GM18858 (cell line): ENCODE data around the gene CACNA1E.
"Not testable (repeated sequence)": the region's sequence is repeated elsewhere in the genome, so short reads cannot be mapped to it uniquely, and the experiment has no call there.

Source experiments
- ATAC-seq: cut with Tn5 transposase; IDR thresholded peaks from one replicate; pipeline ENCODE4 v1.9.1; 2021; ENCODE audit not compliant: unreplicated experiment

CACNA1E gene

DNA sequence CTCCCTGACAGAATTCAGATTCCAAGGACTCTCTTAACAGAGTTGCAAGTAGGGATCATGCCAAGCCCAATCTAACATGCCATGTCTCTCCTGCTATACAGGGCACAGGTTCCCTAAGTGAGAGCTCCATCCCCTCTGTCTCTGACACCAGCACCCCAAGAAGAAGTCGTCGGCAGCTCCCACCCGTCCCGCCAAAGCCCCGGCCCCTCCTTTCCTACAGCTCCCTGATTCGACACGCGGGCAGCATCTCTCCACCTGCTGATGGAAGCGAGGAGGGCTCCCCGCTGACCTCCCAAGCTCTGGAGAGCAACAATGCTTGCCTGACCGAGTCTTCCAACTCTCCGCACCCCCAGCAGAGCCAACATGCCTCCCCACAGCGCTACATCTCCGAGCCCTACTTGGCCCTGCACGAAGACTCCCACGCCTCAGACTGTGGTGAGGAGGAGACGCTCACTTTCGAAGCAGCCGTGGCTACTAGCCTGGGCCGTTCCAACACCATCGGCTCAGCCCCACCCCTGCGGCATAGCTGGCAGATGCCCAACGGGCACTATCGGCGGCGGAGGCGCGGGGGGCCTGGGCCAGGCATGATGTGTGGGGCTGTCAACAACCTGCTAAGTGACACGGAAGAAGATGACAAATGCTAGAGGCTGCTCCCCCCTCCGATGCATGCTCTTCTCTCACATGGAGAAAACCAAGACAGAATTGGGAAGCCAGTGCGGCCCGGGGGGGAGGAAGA lies 315.0 kb downstream of the CACNA1E start:
- ATAC-seq = no peak

GRCh38 chr1:181801617-181802016 lies 318.3 kb downstream of the CACNA1E start:
- no peak for ATAC-seq

DNA sequence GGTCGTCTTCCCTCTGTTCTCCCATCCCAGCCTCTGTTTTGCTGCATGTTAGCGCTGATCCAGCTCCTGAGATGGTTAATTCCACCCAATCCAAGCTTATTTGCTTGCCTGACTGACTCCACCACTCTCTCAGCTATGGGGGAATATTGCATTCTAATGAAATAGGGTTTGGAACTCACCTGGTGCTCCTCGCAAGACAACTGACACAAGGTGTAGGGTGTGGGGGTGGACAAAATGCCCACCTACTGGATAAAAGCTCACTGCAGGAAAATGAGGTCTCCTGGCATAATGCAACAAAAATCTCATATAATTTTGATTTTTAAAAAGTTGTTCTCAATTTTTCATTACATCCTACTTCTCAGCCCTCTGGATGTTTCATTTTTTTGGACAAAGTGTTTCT lies 319.1 kb downstream of the CACNA1E start:
- no peak for ATAC-seq

- ATAC-seq = no peak
Measured at GRCh38 chr1:181803421-181803820, 320.1 kb downstream of the CACNA1E start.

GRCh38 chr1:181804989-181805388 lies 321.7 kb downstream of the CACNA1E start:
- ATAC-seq = no peak

- no peak for ATAC-seq
Measured at GRCh38 chr1:181806746-181807145, 323.4 kb downstream of the CACNA1E start.

- ATAC-seq = no peak
Measured at GRCh38 chr1:181807251-181807650, 323.9 kb downstream of the CACNA1E start.

DNA sequence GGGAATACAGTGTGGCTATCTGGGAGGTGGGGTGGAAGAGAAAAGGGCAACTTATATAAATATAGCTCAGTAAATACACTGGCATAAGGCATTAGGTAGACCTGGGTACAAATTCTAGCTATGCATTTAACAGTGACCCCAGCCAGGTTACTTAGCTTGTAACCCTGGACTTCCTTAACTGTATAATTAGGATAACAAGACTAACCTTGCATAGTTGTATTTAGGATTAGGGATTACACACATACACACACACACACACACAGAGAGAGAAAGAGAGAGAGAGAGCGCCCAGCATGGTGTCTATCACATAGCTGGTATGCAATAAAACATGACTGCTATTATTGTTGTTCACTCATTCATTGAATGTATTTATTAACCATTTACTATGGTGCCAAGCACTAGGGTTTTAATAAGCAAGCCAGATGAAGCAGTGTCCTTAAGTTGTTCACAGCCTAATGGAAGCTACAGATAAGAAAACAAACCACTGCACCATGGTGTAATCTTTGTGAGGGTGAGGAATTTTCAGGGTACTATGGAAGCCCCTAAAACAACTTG lies 326.8 kb downstream of the CACNA1E start:
- ATAC-seq = no peak

DNA sequence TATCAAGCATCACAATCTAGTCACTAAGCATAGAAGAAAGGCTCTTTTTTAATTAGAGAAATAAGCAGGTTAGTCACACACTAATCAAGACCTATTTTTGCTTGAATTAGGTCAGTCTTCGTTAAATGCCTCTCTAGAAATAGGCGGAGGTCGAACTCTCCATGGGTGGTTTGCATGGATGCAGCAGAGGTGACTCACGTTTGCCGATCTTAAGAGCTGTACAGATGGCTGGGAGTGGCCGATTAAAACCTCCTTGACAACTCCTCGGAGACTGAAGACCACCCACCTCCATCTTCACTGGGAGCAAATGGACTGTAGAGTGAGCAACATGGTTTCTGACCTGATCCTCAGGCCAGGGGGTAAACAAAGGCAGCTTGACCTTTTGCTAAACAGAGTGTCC lies 328.9 kb downstream of the CACNA1E start:
- no peak for ATAC-seq

DNA sequence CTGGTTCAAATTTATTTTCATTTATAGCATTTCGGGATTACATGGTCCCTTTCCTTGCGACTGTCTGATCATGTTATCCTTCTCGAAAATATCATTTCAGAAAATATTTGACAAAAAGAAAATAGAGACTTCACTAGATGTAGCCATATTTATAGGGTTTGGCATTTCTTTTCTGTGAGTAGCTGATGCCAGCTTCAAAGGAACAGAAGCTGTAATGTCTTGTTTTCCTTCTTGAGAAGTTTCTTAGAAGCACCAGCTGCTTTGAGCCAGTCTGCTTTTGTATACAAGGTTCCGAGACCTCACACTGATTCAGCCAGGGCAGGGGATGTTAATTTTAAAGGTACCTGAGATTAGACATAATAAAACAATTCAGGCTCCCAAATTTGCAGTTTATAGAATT lies 329.9 kb downstream of the CACNA1E start:
- ATAC-seq = no peak

DNA sequence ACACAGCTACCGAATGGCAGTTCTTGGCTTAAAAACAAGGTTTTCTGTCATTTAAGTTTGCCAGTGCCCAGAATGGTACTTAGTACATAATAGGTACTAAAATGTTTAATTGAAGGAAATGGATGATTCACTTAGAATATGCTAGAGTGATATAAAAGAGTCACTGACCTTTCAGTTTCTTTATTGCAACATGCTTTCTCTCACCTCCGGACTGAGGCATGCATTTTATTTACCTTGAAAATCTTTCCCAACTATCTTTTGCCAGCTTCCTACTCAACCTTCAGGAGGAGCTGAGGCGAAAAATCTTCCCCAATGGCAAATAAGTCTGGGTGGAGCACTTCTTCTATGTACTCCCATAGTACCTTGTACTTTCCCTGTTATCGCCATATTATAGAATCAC lies 333.3 kb downstream of the CACNA1E start:
- ATAC-seq = no peak

DNA sequence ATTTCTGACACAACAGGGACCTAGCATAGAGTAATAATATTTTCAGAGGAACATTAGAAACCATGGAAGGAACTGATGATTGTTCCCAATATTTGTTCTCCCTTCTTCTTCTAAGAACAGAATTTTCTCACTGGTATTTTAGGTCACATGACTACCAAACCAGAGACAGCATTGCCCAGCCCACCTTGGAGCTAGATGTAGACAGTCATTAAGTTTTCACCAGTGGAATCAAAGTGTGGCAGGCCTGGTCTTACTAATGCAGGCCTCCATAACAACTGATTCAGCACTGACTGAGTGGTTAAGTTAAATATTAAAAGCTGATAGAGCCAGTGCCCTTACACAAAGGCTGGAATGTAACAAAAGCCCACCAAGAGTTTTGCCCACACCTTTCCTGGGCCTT lies 333.8 kb downstream of the CACNA1E start:
- ATAC-seq = no peak

- ATAC-seq = no peak
Measured at GRCh38 chr1:181818459-181818858, 335.1 kb downstream of the CACNA1E start.

GRCh38 chr1:181818943-181819342 lies 335.6 kb downstream of the CACNA1E start:
- no peak for ATAC-seq

GRCh38 chr1:181821701-181822100 lies 338.4 kb downstream of the CACNA1E start:
- ATAC-seq = no peak

GRCh38 chr1:181832173-181832880 lies 349.0 kb downstream of the CACNA1E start:
- not testable (repeated sequence) for ATAC-seq

GRCh38 chr1:181846001-181846645 lies 362.8 kb downstream of the CACNA1E start:
- ATAC-seq = no peak

- no peak for ATAC-seq
Measured at GRCh38 chr1:181846681-181847080, 363.4 kb downstream of the CACNA1E start.

GRCh38 chr1:181849071-181849470 lies 365.8 kb downstream of the CACNA1E start:
- ATAC-seq = no peak

DNA sequence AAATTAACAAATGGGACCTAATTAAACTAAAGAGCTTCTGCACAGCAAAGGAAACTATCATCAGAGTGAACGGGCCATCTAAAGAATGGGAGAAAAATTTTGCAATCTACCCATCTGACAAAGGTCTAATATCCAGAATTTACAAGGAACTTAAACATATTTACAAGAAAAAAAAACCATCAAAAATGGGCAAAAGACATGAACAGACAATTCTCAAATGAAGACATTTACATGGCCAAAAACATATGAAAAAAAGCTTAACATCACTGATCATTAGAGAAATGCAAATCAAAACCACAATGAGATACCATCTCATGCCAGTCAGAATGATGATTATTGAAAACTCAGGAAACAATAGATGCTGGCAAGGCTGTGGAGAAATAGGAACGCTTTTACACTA lies 370.9 kb downstream of the CACNA1E start:
- not testable (repeated sequence) for ATAC-seq

- ATAC-seq = no peak
Measured at GRCh38 chr1:181855380-181855779, 372.1 kb downstream of the CACNA1E start.
